ENCODE results near the gene ATXN2L.

GRCh38 chr16:28834349-28834748 lies 11.6 kb downstream of the ATXN2L start:
- TF ChIP-seq ZNF654 (tag by site-specific recombination; IDR thresholded peaks at IDR 0.05; ENCODE audit: low read depth): no peak
- no peak for TF ChIP-seq ZBTB21 (tag by site-specific recombination; IDR thresholded peaks at IDR 0.05)
- TF ChIP-seq ZNF529 (tag by site-specific recombination; IDR thresholded peaks at IDR 0.05; ENCODE audit: insufficient replicate concordance): no peak
- no peak for TF ChIP-seq CTCF (tag by site-specific recombination; IDR thresholded peaks at IDR 0.05)
- TF ChIP-seq ZNF366 (tag by site-specific recombination; conservative IDR thresholded peaks at IDR 0.05): no peak
